Progenitor cell of endocrine pancreas (in vitro differentiated cells): Measurements from ENCODE around the gene HIP1. TPM values are rescaled to one million over a fixed set of nuclear protein-coding genes. Genes with fewer than 3 reads are reported as not detected.
"Not testable (repeated sequence)": the region's sequence is repeated elsewhere in the genome, so short reads cannot be mapped to it uniquely, and the experiment has no call there.

Source experiments
- DNase-seq: peaks from one replicate; pipeline ENCODE4 v3.0.0; 2021; ENCODE audit warnings: low spot score; ENCODE audit not compliant: unreplicated experiment
- H3K27ac Mint-ChIP-seq: 2 replicates; pipeline ENCODE4 v1.8.0; 2021; ENCODE audit warnings: mild to moderate bottlenecking, moderate library complexity, mixed read lengths
- H3K27me3 Mint-ChIP-seq: 2 replicates; pipeline ENCODE4 v1.8.0; 2021; ENCODE audit warnings: mixed read lengths
- H3K36me3 Mint-ChIP-seq: 2 replicates; pipeline ENCODE4 v1.8.0; 2022; ENCODE audit warnings: mixed read lengths; ENCODE audit not compliant: insufficient read depth
- H3K4me1 Mint-ChIP-seq: 2 replicates; pipeline ENCODE4 v1.8.0; 2021; ENCODE audit warnings: low read depth, mixed read lengths
- H3K4me3 Mint-ChIP-seq: 2 replicates; pipeline ENCODE4 v1.8.0; 2021; ENCODE audit warnings: low read depth, mild to moderate bottlenecking, moderate library complexity, mixed read lengths
- H3K9me3 Mint-ChIP-seq: 2 replicates; pipeline ENCODE4 v1.8.0; 2021; ENCODE audit warnings: low read depth, mixed read lengths
- total RNA-seq: library from RNA; stranded (reverse); gene quantifications from 2 replicates; pipeline ENCODE4 v1.2.1, GENCODE V29; 2021
- TF ChIP-seq, protein P1 (sequence below): fragments of 200-600 bp; sonication (generic); IDR thresholded peaks from one replicate; pipeline ENCODE4 v1.5.0; 2021; ENCODE audit warnings: antibody characterized with exemption, mild to moderate bottlenecking; ENCODE audit not compliant: unreplicated experiment

The HIP1 gene
- total RNA-seq, 1 donor from 2014 or later, result 66.6 TPM

DNA sequence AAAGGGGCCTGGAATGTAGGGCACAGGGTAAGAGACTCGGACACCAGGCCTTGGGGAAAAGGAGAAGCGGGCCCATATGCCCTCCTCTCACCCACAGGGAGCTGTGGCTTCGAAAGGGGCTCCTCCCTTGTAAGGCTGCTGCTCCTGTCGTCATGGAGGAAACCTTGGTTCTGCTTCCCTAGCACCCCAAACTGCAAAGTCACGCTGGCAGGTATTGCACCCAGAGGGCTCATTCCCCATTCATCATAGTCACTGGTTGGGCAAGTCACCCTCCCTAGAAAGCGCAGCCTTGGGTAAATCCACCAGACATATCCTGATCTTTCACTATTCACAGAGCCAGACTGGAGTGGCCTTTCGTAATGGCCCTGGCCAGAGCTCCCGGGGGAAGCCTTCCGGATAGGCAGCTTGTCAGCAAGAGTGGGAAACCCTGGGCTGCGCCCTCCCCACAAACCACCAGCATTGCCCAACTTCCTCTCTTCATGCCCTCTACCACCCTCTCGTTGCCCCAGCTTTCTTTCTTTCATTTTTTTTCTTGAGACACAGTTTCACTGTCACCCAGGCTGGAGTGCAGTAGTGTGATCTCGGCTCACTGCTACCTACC, 121.0 kb downstream of the HIP1 start:
- no peaks in the 10 kb centered on the region for H3K27me3 Mint-ChIP-seq
- peaks cover 6% of the 10 kb centered on the region for H3K36me3 Mint-ChIP-seq
- H3K4me3 Mint-ChIP-seq, result no peak overlapping the region
- DNase-seq, result no peak
- no peak overlapping the region for H3K27ac Mint-ChIP-seq
- TF ChIP-seq, protein P1, sequence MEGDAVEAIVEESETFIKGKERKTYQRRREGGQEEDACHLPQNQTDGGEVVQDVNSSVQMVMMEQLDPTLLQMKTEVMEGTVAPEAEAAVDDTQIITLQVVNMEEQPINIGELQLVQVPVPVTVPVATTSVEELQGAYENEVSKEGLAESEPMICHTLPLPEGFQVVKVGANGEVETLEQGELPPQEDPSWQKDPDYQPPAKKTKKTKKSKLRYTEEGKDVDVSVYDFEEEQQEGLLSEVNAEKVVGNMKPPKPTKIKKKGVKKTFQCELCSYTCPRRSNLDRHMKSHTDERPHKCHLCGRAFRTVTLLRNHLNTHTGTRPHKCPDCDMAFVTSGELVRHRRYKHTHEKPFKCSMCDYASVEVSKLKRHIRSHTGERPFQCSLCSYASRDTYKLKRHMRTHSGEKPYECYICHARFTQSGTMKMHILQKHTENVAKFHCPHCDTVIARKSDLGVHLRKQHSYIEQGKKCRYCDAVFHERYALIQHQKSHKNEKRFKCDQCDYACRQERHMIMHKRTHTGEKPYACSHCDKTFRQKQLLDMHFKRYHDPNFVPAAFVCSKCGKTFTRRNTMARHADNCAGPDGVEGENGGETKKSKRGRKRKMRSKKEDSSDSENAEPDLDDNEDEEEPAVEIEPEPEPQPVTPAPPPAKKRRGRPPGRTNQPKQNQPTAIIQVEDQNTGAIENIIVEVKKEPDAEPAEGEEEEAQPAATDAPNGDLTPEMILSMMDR, result no peak
- H3K9me3 Mint-ChIP-seq, result no peaks in the 10 kb centered on the region
- H3K4me1 Mint-ChIP-seq, result no peaks in the 10 kb centered on the region

DNA sequence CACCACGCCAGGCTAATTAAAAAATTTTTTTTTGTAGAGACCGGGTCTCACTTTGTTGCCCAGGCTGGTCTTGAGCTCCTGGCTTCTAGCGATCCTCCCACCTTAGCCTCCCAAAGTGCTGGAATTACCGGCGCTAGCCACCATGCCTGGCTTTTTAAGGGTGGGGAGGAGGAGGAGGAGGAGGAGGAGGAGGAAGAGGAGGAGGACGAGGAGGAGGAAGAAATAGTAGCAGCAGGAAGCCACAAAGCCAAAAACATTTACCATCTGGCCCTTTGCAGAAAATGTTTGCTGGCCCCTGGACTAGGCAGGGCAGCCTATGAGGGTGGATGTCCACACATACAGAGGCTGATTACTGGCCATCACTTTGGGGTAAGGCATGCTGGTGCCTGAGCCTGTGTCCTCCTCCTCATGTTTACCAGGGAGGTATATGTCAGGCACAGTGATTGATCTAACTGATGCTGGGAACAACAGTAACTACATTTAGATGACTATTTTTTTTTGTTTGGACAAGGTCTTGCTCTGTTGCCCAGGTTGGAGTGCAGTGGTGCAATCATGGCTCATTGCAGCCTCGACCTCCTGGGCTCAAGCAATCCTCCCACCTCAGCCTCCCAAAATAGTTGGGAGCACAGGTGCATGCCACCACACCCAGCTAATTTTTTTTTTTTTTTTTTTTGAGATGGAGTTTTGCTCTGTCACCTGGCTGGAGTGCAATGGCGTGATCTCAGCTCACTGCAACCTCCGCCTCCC, 122.1 kb downstream of the HIP1 start:
- Mint-ChIP-seq H3K4me1 (no peaks in the 10 kb centered on the region), H3K27ac (no peak overlapping the region), H3K4me3 (no peak overlapping the region), H3K27me3 (no peaks in the 10 kb centered on the region), H3K9me3 (no peaks in the 10 kb centered on the region), H3K36me3 (peaks cover 3% of the 10 kb centered on the region)
- DNase-seq, result no peak
- TF ChIP-seq, protein P1, result no peak

DNA sequence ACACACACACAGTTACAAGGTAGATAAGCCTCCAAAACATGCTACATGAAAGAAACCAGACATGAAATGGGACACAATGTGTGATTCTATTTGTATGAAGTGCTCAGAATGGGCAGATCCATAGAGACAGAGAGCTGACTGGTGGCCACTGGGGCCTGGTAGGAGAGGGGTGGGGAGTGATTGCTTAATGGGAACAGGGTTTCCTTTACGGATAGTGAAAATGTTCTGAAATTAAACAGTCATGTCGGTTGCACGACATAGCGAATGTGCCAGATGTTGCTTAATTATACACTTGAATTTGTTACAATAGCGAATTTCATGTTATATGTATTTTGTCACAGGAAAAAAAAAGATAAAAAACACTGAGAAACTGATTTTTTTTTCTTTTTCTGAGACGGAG, 124.3 kb downstream of the HIP1 start:
- no peaks in the 10 kb centered on the region for H3K4me1 Mint-ChIP-seq
- no peaks in the 10 kb centered on the region for H3K36me3 Mint-ChIP-seq
- no peak overlapping the region for H3K27ac Mint-ChIP-seq
- no peak for DNase-seq
- no peaks in the 10 kb centered on the region for H3K27me3 Mint-ChIP-seq
- no peaks in the 10 kb centered on the region for H3K9me3 Mint-ChIP-seq
- no peak overlapping the region for H3K4me3 Mint-ChIP-seq
- TF ChIP-seq, protein P1, result no peak

DNA sequence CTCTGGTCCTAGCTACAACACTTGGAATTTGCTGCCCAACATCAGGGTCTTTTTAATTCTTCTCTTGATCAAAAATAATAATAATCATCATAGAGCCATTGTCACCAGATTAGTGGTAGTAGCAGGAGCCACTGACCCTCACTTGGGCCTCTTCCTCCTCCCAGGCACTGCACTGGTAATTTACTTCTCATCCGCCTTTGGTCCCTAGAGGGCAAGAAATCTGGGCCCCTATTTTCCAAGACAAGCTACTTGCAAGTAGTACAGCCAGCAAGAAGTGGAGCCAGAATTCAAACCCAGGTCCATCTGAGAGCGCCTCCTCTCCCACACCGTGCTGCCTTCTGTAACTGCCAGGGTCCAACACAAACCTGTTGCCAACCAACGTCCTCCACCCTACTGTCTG, 125.4 kb downstream of the HIP1 start:
- Mint-ChIP-seq H3K27ac (no peak overlapping the region), H3K27me3 (no peaks in the 10 kb centered on the region), H3K4me1 (no peaks in the 10 kb centered on the region), H3K36me3 (no peaks in the 10 kb centered on the region), H3K9me3 (no peaks in the 10 kb centered on the region), H3K4me3 (no peak overlapping the region)
- no peak for DNase-seq
- TF ChIP-seq, protein P1, result no peak

DNA sequence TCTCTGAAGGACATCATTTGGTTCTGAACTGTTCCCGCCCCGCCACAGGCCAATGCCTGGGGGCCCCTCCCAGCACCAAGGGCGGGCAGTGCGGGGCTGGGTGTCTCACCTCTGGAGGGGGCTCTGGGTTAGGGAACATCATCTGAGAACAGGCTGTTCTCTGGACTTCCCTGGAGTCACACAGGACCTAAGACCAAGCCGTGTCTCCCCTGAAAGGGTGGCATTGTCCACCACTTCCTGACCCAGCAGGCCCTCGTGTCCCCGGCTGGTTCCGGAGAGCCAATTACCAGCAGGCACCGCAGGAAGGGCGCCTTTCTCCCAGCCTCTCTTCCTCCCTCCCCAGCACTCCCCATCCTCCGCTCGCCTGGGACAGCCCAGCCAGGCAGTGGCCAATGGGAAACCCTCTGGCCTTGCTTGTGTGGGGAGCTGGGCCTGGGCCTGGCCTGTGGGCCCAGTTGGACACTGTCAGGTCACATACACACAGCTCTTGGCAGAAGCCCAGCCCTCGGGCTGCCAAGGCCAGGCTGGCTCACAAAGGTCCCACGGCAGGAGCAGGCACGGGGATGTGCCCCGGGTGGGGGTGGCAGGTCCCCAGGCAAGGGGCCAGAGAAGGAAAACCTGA, 127.1 kb downstream of the HIP1 start:
- Mint-ChIP-seq H3K27me3 (no peaks in the 10 kb centered on the region), H3K36me3 (no peaks in the 10 kb centered on the region), H3K27ac (peak overlapping the region; percentile 33), H3K9me3 (no peaks in the 10 kb centered on the region), H3K4me3 (no peak overlapping the region), H3K4me1 (no peaks in the 10 kb centered on the region)
- no peak for DNase-seq
- TF ChIP-seq, protein P1, result no peak

DNA sequence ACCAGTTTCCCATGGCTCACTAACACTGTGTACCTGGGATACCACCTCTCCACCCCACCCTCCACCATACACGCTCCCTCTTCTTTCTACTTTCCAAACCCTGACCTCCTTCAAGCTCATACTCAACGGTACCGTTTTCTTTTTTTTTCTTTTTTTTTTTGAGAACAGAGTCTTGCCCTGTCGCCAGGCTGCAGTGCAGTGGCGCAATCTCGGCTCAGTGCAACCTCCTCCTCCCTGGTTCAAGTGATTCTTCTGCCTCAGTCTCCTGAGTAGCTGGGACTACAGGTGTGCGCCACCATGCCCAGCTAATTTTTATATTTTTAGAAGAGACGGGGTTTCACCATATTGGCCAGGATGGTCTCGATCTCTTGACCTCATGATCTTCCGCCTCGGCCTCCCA, 129.3 kb downstream of the HIP1 start:
- H3K9me3 Mint-ChIP-seq, H3K27ac Mint-ChIP-seq, DNase-seq, H3K4me3 Mint-ChIP-seq, H3K36me3 Mint-ChIP-seq, H3K4me1 Mint-ChIP-seq, H3K27me3 Mint-ChIP-seq: not testable (repeated sequence)
